GM12891 (cell line): ENCODE results near the gene CNDP2.

ENCODE experiments used
- POLR2A ChIP-seq: IDR thresholded peaks from 2 replicates; pipeline ENCODE4 v1.6.1; 2011; ENCODE audit warnings: low read depth, low read length, control low read depth
- POLR2AphosphoS5 ChIP-seq: IDR thresholded peaks from 2 replicates; pipeline ENCODE4 v1.6.1; 2011; ENCODE audit warnings: low read depth, low read length, control low read depth
- POU2F2 ChIP-seq: IDR thresholded peaks from 2 replicates; pipeline ENCODE4 v1.6.1; 2011; ENCODE audit warnings: low read depth, mild to moderate bottlenecking, control low read depth, low read length, moderate library complexity
- SPI1 ChIP-seq: IDR thresholded peaks from 2 replicates; pipeline ENCODE4 v1.6.1; 2011; ENCODE audit warnings: low read depth, low read length, control low read depth
- TAF1 ChIP-seq: IDR thresholded peaks from 2 replicates; pipeline ENCODE4 v1.6.1; 2011; ENCODE audit warnings: low read depth, low read length, control low read depth

- TF ChIP-seq POU2F2 (no peak), POLR2AphosphoS5 (no peak), TAF1 (no peak), POLR2A (no peak), SPI1 (no peak)
These were observed 53.5 kb downstream of the CNDP2 start for GRCh38 chr18:74549591-74550104.
